ENCODE results near the gene MRPS9. TPM values are rescaled to one million over a fixed set of nuclear protein-coding genes. Genes with fewer than 3 reads are reported as not detected.

Gene MRPS9
- total and polyA plus RNA-seq, 2 experiments from 2014 or later, result 64.7 to 78.9 TPM

DNA sequence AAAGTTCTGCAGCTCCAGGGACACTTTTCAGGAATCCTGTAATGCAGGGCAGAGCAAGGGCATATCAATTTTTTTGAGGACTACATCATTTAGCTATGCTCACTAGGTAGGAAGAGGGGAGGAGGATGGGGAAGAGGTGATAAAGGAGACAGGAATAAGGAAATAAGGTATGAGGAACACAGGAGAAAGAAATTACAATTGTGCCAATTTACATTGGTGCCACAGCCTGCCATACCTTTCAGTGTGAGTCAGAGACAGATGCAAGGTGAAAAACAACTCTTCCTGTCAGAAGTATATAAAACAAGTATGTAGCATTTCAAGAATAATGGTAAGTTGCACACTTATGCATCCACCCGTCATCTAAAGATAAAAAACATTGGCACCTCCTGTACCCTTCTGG is 5.4 kb upstream of the MRPS9 start:
- H3K27ac Mint-ChIP-seq, result no peak overlapping the region
- no peaks in the 10 kb centered on the region for H3F3A ChIP-seq (replicated peaks; ENCODE audit: low read depth)
- DNase-seq (ENCODE audit: low spot score), result no peak
- no peaks in the 10 kb centered on the region for H3K79me2 ChIP-seq (replicated peaks; ENCODE audit: insufficient read depth)
- no peak overlapping the region for H3K4me2 ChIP-seq
- no peak overlapping the region for H3K27ac ChIP-seq (ENCODE audit: low read depth)
- H3K4me1 Mint-ChIP-seq, result peaks cover 8% of the 10 kb centered on the region; the same call in 1 of the 3 replicates
- H2AFZ ChIP-seq, result no peak overlapping the region
- H3K36me3 ChIP-seq (ENCODE audit: insufficient read depth), result peaks cover 5% of the 10 kb centered on the region; the same call in 1 of the 2 replicates
- no peak overlapping the region for H3K4me3 ChIP-seq
- H3K4me3 Mint-ChIP-seq, result no peak overlapping the region
- H3K9me3 Mint-ChIP-seq, result peaks cover 22% of the 10 kb centered on the region
- no peaks in the 10 kb centered on the region for H3K27me3 ChIP-seq (ENCODE audit: insufficient read depth)
- TF ChIP-seq NANOG (IDR thresholded peaks at IDR 0.05; ENCODE audit: borderline replicate concordance) (no peak), ZNF331 (CRISPR knock-in tag; IDR thresholded peaks at IDR 0.05; ENCODE audit: low read depth) (no peak), JUNB (IDR thresholded peaks at IDR 0.05; ENCODE audit: unreplicated experiment) (no peak), CREB1 (CRISPR knock-in tag; IDR thresholded peaks at IDR 0.05; ENCODE audit: low read depth) (no peak), EZH2phosphoT487 (IDR thresholded peaks at IDR 0.05; ENCODE audit: unreplicated experiment) (no peak), STAT1 (IDR thresholded peaks at IDR 0.05; ENCODE audit: unreplicated experiment) (no peak), ZNF114 (CRISPR knock-in tag; IDR thresholded peaks at IDR 0.05) (no peak), EZH2 (IDR thresholded peaks at IDR 0.05; ENCODE audit: low read depth, unreplicated experiment) (no peak), POLR2AphosphoS5 (IDR thresholded peaks at IDR 0.05; ENCODE audit: low read depth) (no peak)
- TF ChIP-seq, protein P1, sequence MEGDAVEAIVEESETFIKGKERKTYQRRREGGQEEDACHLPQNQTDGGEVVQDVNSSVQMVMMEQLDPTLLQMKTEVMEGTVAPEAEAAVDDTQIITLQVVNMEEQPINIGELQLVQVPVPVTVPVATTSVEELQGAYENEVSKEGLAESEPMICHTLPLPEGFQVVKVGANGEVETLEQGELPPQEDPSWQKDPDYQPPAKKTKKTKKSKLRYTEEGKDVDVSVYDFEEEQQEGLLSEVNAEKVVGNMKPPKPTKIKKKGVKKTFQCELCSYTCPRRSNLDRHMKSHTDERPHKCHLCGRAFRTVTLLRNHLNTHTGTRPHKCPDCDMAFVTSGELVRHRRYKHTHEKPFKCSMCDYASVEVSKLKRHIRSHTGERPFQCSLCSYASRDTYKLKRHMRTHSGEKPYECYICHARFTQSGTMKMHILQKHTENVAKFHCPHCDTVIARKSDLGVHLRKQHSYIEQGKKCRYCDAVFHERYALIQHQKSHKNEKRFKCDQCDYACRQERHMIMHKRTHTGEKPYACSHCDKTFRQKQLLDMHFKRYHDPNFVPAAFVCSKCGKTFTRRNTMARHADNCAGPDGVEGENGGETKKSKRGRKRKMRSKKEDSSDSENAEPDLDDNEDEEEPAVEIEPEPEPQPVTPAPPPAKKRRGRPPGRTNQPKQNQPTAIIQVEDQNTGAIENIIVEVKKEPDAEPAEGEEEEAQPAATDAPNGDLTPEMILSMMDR (conservative IDR thresholded peaks at IDR 0.05; ENCODE audit: low read depth in 2 of 2), result no peak
- TF ChIP-seq, protein P2, sequence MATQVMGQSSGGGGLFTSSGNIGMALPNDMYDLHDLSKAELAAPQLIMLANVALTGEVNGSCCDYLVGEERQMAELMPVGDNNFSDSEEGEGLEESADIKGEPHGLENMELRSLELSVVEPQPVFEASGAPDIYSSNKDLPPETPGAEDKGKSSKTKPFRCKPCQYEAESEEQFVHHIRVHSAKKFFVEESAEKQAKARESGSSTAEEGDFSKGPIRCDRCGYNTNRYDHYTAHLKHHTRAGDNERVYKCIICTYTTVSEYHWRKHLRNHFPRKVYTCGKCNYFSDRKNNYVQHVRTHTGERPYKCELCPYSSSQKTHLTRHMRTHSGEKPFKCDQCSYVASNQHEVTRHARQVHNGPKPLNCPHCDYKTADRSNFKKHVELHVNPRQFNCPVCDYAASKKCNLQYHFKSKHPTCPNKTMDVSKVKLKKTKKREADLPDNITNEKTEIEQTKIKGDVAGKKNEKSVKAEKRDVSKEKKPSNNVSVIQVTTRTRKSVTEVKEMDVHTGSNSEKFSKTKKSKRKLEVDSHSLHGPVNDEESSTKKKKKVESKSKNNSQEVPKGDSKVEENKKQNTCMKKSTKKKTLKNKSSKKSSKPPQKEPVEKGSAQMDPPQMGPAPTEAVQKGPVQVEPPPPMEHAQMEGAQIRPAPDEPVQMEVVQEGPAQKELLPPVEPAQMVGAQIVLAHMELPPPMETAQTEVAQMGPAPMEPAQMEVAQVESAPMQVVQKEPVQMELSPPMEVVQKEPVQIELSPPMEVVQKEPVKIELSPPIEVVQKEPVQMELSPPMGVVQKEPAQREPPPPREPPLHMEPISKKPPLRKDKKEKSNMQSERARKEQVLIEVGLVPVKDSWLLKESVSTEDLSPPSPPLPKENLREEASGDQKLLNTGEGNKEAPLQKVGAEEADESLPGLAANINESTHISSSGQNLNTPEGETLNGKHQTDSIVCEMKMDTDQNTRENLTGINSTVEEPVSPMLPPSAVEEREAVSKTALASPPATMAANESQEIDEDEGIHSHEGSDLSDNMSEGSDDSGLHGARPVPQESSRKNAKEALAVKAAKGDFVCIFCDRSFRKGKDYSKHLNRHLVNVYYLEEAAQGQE (IDR thresholded peaks at IDR 0.05; ENCODE audit: unreplicated experiment), result no peak
- TF ChIP-seq, protein P3, sequence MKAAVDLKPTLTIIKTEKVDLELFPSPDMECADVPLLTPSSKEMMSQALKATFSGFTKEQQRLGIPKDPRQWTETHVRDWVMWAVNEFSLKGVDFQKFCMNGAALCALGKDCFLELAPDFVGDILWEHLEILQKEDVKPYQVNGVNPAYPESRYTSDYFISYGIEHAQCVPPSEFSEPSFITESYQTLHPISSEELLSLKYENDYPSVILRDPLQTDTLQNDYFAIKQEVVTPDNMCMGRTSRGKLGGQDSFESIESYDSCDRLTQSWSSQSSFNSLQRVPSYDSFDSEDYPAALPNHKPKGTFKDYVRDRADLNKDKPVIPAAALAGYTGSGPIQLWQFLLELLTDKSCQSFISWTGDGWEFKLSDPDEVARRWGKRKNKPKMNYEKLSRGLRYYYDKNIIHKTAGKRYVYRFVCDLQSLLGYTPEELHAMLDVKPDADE (IDR thresholded peaks at IDR 0.05), result no peak
- TF ChIP-seq, protein P4, sequence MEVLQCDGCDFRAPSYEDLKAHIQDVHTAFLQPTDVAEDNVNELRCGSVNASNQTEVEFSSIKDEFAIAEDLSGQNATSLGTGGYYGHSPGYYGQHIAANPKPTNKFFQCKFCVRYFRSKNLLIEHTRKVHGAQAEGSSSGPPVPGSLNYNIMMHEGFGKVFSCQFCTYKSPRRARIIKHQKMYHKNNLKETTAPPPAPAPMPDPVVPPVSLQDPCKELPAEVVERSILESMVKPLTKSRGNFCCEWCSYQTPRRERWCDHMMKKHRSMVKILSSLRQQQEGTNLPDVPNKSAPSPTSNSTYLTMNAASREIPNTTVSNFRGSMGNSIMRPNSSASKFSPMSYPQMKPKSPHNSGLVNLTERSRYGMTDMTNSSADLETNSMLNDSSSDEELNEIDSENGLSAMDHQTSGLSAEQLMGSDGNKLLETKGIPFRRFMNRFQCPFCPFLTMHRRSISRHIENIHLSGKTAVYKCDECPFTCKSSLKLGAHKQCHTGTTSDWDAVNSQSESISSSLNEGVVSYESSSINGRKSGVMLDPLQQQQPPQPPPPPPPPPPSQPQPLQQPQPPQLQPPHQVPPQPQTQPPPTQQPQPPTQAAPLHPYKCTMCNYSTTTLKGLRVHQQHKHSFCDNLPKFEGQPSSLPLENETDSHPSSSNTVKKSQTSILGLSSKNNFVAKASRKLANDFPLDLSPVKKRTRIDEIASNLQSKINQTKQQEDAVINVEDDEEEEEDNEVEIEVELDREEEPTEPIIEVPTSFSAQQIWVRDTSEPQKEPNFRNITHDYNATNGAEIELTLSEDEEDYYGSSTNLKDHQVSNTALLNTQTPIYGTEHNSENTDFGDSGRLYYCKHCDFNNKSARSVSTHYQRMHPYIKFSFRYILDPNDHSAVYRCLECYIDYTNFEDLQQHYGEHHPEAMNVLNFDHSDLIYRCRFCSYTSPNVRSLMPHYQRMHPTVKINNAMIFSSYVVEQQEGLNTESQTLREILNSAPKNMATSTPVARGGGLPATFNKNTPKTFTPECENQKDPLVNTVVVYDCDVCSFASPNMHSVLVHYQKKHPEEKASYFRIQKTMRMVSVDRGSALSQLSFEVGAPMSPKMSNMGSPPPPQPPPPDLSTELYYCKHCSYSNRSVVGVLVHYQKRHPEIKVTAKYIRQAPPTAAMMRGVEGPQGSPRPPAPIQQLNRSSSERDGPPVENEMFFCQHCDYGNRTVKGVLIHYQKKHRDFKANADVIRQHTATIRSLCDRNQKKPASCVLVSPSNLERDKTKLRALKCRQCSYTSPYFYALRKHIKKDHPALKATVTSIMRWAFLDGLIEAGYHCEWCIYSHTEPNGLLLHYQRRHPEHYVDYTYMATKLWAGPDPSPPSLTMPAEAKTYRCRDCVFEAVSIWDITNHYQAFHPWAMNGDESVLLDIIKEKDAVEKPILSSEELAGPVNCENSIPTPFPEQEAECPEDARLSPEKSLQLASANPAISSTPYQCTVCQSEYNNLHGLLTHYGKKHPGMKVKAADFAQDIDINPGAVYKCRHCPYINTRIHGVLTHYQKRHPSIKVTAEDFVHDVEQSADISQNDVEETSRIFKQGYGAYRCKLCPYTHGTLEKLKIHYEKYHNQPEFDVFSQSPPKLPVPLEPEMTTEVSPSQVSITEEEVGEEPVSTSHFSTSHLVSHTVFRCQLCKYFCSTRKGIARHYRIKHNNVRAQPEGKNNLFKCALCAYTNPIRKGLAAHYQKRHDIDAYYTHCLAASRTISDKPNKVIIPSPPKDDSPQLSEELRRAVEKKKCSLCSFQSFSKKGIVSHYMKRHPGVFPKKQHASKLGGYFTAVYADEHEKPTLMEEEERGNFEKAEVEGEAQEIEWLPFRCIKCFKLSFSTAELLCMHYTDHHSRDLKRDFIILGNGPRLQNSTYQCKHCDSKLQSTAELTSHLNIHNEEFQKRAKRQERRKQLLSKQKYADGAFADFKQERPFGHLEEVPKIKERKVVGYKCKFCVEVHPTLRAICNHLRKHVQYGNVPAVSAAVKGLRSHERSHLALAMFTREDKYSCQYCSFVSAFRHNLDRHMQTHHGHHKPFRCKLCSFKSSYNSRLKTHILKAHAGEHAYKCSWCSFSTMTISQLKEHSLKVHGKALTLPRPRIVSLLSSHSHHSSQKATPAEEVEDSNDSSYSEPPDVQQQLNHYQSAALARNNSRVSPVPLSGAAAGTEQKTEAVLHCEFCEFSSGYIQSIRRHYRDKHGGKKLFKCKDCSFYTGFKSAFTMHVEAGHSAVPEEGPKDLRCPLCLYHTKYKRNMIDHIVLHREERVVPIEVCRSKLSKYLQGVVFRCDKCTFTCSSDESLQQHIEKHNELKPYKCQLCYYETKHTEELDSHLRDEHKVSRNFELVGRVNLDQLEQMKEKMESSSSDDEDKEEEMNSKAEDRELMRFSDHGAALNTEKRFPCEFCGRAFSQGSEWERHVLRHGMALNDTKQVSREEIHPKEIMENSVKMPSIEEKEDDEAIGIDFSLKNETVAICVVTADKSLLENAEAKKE (CRISPR knock-in tag; IDR thresholded peaks at IDR 0.05), result no peak
- H3K9me2 ChIP-seq (ENCODE audit: insufficient read depth), result peaks cover 5% of the 10 kb centered on the region; the same call in 1 of the 2 replicates
- H3K36me3 Mint-ChIP-seq (ENCODE audit: low read depth), result peaks cover 18% of the 10 kb centered on the region; the same call in 2 of the 3 replicates
- H4K20me1 ChIP-seq (replicated peaks; ENCODE audit: insufficient read depth), result no peaks in the 10 kb centered on the region; the same call in 1 of the 2 replicates
- no peak for ATAC-seq
- no peaks in the 10 kb centered on the region for H3K4me1 ChIP-seq (ENCODE audit: insufficient read depth)
- H3K27me3 Mint-ChIP-seq (ENCODE audit: insufficient read depth, low read depth, poor library complexity), result peaks cover 7% of the 10 kb centered on the region

Data from GM23338 (cell line).